Colon (tissue), 2 donors: ENCODE results near the gene EXD2.
"Not testable (repeated sequence)": the region's sequence is repeated elsewhere in the genome, so short reads cannot be mapped to it uniquely, and the experiment has no call there.

ENCODE experiments used
- FAIRE-seq: peaks from 2 replicates; lab custom pipeline; 2012; peaks lifted over from hg19 to GRCh38; lab: Jason Lieb, UNC
- donor health status: control.
- donor health status: control.

Gene EXD2

GRCh38 chr14:69191340-69192111 is at the start of gene EXD2:
TSS of gene EXD2 (plus strand) at chr14:69191498. CDS start at chr14:69209471, 17,973 bp downstream.
- no peak for FAIRE-seq

DNA sequence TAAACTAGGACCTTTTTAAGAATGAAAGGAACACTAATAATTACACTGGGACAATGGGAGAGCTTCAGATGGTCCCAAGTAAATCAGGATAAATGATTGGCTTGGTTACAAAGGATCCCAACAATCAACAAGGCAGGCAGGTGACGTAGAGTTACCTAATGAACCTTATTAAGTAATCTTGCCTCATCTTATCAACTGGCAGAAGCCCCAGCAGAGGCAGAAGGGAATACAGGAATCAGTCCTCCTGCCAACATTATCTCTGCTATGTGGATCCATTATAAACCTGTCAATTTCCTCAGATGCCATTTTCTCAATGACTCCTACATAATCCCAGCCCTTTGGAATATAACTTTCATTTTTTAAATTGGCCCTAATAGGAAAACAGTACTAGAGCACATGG is 49.7 kb upstream of the EXD2 start:
- no peak for FAIRE-seq

DNA sequence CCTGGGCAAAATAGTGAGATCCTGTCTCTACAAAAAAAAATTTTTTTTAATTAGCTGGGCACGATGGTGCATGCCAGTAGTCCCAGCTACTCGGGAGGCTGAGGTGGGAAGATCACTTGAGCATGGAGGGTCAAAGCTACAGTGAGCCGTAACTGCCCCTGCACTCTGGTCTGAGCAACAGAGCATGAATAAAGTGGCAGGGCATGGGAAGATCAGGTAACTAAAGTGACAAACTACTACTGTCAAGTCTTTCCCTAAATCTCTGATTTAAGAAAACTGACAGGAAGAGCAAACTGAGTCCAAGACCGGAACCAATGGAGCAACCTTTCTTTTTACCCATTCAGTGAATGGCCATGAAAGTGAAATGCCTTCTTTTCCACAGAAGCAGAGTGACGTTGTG is 49.2 kb upstream of the EXD2 start:
- FAIRE-seq: no peak

DNA sequence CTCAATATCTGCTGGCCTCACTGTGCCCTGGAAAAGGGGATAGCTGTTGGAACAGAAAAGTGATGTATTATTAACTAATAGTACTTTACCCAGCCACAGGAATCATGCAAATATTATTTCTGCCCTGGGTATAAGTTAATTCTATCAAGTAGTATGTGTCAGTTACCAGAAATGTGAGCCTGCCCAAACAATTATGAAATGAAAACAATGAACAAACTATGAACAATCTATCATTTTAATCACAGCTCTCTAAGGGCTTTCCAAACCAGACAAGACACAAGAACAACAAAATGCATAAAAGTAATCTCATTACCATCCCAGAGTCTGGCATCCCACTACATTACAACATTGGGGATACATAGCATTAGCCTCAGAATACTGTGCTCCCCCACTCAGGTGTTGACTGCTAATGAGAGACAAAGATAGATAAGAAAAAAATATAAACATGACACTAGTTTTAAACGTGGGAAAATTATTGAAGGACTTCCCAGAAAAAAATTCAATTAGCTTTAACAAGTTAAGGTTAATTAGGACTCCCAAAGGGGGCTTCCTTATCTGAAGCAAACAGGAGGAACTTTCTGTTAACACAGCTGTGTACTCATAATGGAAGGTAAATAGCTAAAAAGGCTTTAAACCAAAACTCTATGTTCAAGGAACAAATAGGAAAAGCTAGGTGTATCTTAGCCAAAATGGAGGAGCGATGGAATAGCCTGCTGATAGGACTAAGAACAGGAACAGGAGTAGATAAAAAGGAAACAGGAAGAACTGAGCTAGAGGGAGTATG is 41.6 kb upstream of the EXD2 start:
- no peak for FAIRE-seq

GRCh38 chr14:69151458-69152180 is 39.7 kb upstream of the EXD2 start:
- no peak for FAIRE-seq

GRCh38 chr14:69152181-69152901 is 39.0 kb upstream of the EXD2 start:
- no peak for FAIRE-seq

DNA sequence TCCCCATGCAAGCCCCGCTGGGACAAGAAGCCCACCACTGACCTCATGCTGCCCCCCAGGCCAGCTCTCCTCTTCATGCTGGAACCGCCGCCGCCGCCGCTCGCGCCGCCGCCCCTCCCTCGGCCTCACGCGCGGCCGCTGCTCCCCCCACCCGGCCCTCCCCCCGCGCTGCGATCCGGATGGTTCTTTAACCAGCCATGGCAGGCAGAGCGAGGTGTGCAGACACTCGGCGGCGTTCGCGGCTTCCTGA is 38.5 kb upstream of the EXD2 start, which contains the start of gene DCAF5:
TSS of gene DCAF5 (minus strand) at position 218 of the 250 bp plus-strand sequence. CDS start at position 77, 141 bp downstream.
- no peak for FAIRE-seq

GRCh38 chr14:69153152-69153872 is 38.0 kb upstream of the EXD2 start:
- FAIRE-seq: no peak

- no peak for FAIRE-seq
These were observed 37.4 kb upstream of the EXD2 start for GRCh38 chr14:69153873-69154270.

DNA sequence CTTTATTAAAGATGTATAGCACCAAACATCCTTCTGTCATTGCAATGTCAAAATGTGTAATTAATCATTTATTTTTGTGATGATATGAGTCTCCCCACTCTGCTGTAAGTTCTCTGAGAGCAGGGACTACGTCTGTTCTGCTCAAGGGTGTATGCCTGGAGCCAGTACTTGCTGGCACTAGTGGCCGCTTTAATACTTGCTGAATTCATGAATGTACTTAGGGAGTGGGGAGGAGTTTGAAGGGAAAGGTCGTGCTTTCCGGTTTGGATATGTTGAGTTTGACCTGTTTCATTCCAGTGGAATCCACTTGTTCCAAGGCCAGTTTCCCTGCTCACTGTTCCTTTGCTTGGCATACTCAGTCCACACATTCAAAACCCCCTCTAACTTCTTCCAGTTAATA is 36.5 kb upstream of the EXD2 start:
- FAIRE-seq: no peak

GRCh38 chr14:69156224-69156623 is 35.1 kb upstream of the EXD2 start:
- no peak for FAIRE-seq

GRCh38 chr14:69161590-69161989 is 29.7 kb upstream of the EXD2 start:
- FAIRE-seq: no peak

GRCh38 chr14:69165787-69166186 is 25.5 kb upstream of the EXD2 start:
- not testable (repeated sequence) for FAIRE-seq

DNA sequence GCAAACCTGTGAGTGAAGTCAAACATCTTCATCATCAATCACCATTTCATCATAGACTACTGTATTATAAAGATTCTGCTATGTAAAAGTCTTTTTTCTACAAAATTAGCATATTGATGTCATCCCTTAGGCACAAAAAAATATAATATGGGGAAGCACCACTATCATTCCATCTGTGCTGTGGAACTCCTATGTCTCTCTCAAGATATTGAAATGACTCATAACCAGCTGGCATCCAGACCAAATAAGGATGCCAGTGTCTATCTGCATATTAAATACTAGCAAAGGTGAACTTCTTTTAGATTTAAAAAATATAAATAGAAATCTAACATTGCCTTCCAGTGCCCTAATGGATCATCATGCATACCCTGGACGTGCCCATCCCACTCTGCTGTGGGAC is 20.5 kb upstream of the EXD2 start:
- FAIRE-seq: no peak

DNA sequence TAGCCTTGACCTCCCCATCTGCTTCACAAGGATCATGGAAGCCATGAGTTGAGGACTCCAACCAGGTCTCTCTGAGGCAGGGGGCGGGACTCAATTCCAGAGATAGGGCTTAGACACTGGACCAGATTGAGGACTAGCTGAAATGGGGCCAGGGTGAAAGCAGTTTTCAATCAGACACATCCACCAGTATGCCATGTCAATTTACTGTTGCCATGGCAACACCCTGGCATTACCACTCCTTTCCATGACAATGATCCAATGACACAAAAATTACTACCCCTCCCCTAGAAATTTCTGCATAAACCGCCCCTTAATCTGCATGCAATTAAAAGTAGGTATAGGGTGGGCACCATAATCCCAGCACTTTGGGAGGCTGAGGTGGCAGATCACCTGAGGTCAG is 19.7 kb upstream of the EXD2 start:
- FAIRE-seq: no peak

DNA sequence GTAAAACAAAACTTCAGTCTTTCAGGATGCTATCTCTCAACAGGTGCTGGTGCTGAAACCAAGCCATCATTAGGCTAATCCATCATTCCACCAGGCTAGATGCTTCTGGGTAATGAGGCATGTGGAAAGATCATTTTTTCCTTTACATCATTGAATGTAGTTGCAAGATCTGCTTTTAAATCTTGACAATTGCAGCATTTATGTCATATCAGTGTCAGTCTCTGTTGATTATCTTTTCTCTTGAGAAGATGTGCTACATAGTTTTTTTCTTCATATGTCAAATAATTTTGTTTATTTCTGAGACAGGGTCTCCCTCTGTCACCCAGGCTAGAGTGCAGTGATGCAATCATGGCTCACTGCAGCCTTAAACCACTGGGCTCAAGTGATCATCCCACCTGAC is 16.2 kb upstream of the EXD2 start:
- FAIRE-seq: no peak

DNA sequence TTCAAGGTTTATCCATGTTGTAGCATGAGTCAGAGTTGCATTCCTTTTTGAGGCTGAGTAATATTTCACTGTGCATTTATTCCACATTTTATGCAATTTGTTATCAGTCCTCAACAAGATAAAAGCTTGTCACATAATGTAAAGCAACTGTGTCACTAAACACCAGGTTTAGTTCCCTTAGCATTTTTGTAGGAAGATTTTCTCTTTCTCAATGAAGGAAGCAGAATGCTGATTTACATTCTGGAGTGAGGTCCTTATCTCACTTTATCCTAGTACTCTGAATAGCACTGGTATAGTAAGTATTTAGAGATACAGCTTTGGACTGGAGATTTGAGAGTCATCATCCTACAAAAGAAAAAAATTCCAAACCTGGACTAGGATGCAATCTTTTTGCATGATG is 9.8 kb upstream of the EXD2 start:
- no peak for FAIRE-seq

DNA sequence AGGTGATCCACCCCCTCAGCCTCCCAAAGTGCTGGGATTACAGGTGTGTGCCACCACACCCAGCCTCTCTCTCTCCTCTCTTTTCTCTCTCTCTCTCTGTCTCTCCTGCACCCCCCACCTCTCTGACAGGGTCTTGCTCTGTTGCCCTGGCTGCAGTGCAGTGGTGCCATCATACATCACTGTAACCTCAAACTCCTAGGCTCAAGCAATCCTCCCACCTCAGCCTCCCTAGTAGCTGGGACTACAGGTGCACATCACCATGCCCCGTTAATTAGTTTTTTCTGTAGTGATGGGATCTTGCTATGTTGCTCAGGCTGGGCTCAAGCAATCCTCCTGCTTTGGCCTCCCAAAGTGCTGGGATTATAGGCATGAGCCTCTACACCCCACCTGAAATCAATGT is 8.7 kb upstream of the EXD2 start:
- not testable (repeated sequence) for FAIRE-seq

- FAIRE-seq: no peak
These were observed 7.6 kb upstream of the EXD2 start for GRCh38 chr14:69183735-69184134.

DNA sequence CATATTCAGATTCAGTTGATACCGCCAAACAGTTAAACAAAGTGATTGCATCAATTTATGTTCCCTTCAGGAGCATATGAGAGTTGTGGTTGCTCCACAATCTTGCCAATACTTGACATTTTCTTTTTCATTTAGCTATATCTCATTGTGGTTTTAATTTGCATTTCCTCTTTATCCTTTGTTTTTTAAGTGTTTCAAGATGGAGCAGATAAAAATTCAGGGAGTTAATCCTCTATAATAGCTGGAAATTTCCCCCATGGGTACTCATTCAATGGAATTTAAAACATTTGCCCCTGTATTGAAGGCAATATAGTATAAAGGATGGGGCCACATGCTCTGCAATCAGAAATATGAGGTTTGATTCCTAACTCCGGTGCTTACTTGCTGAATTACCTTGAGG is 1.1 kb upstream of the EXD2 start:
- FAIRE-seq: no peak

DNA sequence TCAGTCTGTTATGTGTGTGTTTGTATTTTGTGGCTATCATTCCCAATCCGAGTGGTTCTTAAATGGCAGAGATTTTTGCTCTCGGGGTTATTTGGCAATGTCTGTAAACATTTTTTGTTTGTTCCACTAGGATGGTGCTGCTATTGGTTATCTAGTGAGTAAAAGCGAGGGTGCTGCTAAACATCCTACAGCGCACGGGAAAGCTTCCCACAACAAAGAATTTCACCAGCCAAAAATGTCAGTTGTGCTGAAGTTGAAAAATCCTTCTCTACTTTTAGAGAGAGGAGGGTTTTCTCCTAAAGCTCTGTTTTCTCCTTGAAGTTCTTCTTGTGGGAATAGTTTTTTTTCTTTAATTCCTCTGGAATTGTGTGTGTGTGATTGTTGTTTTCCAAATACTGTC is 2.4 kb downstream of the EXD2 start:
- FAIRE-seq: no peak

DNA sequence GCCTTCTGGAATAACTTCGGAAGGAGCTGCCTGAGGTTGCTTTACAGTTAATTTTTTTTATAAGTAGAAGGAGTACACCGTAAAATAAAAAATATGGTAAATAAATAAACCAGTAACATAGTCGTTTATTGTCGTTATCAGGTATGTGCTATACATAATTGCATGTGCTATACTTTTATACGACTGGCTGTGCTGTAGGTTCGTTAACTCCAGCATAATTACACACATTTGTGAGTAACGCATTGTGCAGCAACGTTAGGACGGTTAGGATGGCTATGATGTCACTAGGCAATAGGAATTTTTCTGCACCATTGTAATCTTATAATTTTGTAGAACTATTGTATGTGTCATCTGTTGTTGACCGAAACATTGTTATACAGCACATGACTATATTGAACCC is 8.5 kb downstream of the EXD2 start:
- FAIRE-seq: no peak
